GM19193 (cell line): ENCODE results near the gene SERPINA1.

ENCODE experiments used
- POLR2A ChIP-seq: IDR thresholded peaks from 4 replicates; pipeline ENCODE4 v1.6.1; 2011; ENCODE audit not compliant: insufficient read depth, insufficient read length; ENCODE audit errors: extremely low read depth

SERPINA1 gene

DNA sequence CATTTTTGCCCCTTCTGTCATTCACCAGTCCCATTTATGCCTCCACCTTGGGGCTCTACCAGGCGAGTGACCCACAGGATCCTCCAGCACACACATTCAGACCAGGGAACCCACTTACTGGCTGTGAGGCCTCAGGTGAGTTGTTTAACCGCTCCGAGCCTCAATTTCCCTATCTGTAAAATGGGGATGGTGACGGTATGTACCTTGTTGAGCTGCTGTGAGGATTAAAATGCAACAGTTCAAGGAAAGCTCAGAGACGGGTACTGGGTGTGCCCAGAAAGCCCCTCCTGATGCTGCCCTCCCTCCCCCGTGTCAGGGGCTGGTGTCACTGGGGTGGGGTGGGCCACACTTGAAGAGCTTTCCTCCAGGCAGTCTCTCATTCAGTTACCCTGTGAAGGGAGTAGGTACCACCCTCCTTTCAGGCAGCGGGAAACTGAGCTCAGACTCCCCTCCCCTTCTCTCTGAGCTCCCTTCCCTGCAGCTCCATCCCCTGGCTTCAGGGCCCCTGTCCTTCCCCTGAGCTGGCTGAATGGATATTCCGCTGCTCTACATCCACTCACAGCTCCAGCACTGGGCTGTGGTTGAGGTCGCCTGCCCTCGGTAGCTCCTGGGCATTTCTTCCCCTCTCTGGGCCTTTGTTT lies 1.4 kb upstream of the SERPINA1 start:
- no peak for TF ChIP-seq POLR2A

DNA sequence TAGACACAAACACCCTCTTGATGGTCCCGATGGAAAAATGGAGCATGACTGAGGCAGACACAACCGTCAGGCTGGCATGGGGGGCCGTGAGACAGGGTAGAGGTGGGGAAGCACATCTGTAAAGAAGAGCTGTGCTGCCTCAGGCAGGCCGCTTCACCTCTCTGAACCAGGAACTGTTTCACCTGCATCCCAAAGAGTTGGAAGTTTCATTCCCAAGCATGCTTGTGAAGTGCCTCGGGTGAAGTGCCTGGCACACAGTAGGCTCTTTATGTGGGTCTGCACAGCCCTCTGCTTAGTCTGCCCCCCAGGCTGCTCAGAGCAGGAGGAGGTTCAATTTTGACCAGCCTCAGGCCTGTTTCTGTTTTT lies 685 bp upstream of the SERPINA1 start:
- TF ChIP-seq POLR2A = no peak

DNA sequence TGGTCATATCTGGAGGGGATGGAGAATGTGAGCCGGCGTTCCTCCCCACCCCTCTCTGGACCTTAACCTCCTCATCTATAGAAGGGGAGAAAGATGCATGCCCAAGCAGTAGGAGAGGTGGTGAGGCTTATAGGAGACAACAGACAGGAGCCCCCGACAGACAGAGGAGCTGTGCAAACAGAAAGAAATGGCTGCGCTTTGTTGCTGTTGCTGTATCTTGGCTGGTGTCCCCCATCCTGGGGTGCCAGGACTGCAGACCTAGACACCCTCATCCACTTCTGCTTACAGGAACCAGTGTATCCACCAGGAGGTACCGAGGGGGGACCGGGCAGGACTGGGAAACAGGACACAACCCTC lies 397 bp downstream of the SERPINA1 start:
- no peak for TF ChIP-seq POLR2A

DNA sequence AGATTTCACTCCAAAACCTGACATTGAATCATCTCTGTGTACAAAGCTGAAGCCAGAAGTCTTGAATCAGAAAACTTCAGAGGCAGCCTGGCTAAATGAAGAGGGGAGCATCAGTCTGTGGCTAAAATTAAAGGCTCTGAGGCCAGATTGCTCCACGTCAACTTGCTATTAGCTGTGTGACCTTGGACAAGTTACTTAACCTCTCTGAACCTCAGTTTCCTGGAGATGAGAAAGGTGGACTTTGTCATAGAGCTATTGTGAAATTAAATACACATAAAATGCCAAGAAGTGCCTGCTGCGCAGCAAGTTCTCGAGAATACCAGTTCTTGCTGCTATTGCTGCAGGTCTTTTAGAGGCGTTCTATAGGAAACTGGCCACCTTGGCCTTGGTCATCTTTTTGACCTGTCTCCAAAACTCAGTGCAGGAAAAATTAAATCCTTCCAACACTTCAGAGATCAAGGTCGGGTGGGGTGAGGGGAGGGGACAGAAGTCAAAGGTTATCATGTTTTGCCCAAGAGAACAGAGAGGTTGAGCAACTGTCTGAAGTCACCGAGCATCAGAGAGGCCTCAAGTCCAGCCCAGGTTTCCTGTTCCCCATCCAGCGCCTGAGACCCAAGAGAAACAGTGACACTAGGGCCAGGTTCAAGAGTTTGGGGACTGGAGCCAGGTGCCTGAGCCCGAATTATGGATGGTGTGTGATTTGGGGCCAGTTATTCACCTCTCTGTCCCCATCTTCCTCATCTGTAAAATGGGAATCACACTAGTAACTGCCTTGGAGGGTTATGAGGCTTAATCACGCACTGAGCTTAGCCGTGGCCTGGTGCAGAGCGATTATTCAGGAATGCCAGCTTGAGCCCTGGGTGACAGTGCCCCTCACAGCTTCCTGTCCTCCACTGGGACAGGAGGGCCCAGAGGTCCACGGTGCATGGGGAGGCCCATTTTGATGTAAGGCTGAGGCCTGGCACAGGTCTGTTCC lies 1.1 kb downstream of the SERPINA1 start:
- TF ChIP-seq POLR2A = no peak

DNA sequence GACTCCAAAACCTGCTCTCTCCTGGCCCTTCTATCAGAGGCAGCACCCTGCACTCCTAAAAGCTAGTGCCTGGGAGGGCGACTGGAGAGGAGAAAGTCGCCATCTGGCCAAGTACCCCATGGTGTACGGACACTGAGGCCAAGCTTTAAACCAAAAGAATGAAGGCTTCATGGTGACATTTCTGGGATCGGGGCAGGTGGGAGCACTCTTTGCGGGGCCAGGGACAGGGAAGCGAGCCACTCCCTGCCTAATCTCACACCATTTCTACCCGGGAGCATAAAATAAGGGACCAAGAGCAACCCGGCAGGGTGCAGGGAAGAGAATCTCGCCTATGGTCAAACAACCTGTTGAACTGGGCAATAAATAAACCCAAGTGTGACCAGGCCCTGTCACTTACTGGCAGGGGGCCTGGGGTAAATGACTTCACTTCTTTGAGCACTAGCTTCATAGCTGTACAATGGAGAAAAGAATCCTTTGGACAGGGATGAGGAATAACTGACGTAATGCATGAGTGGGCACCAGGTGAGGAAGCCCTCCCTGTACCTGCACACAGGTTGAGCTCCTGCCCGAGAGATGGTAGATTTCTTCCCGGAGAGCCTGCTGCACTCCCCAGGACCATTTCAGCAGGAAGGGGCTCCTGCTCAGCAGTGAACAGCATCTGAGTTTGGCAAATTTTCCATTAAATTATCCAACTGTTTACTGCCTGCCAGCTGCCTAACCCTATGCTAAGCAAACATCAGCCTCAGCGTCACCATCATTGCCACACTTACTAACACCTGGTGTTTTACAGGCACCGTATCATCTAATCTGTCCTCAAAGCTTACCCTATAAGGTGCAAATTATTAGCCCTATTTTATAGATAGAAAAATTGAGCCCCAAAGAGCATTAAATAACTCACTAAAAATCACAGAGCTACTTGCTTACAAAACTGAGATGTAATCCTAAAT lies 2.0 kb downstream of the SERPINA1 start:
- no peak for TF ChIP-seq POLR2A

DNA sequence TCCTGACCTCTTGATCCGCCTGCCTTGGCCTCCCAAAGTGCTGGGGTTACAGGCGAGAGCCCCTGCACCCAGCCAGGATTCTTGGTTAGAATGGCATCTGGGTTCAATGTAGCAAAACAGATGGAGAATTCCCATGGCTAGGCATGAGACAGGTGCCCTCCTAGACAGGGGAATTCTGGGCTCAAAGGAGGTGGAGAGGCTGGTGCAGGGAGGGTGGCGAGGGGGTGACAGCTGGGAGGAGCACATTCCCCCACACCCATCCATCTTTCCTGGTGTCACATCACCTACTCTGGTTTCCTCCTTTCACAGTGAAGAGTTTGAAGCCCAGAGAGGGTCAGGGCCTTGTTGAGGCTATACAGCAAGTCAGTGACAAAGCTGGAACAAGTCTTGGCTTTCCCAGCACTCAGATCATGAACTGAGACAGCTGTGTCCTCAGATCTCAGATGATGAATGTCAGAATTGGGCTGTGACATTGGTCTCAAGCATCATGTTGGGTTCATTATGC lies 2.8 kb downstream of the SERPINA1 start:
- no peak for TF ChIP-seq POLR2A

DNA sequence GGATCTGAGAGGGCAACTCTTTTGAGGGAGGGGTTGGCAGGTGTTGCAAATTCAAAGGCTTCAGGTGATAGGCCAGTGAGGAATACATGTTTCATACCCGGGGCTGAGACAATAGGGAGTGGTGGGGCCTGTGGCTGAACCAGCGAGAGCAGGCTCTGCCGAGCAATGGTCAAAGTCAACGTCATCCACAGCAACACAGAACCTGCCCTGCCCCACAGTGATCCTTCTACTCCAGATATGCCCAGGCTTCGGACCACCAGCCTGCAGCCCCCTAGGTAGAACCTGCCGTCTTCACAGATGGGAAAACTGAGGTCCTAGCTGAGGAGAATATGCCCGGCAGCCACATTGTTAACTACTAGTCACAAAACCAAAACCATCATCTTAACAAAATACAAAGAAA lies 4.1 kb downstream of the SERPINA1 start:
- TF ChIP-seq POLR2A = no peak

DNA sequence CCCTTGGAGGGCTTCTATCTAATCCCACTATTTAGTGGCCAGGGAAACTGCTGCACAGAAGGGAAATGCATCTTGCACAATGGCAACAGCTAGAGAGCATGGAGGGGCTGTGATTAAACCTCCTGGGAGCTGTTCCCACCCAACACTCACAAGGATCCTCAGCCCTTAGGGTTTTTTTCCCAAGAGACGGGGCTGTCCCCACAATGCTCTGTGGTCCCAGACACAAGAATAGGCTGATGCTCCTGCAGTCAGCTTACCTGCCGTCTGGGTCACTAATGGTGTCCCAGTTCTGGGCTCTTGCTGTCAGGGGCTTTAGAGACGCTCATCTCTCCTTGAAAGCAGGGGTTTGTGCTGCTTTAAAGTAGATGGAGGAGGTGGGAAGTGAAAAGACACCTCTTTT lies 4.6 kb downstream of the SERPINA1 start:
- no peak for TF ChIP-seq POLR2A

DNA sequence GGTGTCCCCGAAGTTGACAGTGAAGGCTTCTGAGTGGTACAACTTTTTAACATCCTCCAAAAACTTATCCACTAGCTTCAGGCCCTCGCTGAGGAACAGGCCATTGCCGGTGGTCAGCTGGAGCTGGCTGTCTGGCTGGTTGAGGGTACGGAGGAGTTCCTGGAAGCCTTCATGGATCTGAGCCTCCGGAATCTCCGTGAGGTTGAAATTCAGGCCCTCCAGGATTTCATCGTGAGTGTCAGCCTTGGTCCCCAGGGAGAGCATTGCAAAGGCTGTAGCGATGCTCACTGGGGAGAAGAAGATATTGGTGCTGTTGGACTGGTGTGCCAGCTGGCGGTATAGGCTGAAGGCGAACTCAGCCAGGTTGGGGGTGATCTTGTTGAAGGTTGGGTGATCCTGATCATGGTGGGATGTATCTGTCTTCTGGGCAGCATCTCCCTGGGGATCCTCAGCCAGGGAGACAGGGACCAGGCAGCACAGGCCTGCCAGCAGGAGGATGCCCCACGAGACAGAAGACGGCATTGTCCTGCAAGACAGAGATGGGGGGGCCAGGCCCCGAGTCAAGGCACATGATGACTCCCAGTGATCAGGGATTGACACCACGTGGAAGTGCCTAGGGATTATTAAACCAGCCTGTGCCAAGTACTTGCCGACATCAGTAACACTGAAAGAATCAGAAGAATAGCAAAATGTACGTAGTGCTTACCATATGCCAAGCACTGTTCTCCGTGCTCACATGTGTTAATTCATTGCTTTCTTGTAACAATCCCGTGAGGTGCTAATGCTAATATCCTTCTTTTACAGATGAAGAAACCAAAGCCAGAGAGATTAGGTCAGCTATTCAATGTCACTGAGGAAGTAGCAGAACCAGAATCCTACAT lies 5.4 kb downstream of the SERPINA1 start:
- TF ChIP-seq POLR2A = no peak

DNA sequence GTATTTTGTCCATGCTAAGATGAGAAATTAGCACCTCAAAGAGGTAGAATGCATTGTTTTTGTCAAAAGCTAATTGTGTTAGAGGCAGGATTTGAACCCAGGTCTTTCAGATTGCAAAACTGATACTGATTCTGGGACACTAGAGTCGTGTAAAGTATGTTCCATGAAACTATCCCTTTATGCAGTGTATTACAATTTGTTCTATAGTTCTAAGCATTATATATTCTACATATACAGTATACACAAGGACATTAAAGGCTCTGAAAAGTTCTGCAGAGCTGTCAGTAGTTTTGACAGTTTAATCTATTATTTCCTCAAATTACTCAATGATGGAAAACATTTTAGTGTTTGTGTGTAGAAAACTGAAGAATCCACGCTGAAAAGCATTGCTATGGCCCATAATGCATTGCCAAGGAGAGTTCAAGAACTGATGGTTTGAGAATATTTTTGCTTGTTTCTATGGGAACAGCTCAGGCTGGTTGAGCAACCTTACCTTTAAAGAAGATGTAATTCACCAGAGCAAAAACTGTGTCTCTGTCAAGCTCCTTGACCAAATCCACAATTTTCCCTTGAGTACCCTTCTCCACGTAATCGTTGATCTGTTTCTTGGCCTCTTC lies 6.2 kb downstream of the SERPINA1 start:
- no peak for TF ChIP-seq POLR2A

DNA sequence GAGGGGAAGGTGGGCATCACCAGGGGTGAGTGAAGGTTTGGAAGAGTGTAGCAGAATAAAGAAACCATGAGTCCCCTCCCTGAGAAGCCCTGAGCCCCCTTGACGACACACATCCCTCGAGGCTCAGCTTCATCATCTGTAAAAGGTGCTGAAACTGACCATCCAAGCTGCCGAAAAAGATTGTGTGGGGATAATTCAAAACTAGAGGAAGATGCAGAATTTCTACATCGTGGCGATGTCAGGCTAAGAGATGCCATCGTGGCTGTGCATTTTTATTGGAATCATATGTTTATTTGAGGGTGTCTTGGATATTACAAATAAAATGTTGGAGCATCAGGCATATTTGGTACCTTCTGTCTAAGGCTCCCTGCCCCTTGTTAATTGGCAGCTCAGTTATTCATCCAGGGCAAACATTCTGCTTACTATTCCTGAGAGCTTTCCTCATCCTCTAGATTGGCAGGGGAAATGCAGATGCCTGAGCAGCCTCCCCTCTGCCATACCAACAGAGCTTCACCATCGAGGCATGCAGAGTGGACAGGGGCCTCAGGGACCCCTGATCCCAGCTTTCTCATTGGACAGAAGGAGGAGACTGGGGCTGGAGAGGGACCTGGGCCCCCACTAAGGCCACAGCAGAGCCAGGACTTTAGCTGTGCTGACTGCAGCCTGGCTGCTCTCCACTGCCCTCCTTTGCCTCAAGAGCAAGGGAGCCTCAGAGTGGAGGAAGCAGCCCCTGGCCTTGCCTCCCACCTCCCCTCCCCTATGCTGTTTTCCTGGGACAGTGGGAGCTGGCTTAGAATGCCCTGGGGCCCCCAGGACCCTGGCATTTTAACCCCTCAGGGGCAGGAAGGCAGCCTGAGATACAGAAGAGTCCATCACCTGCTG lies 7.0 kb downstream of the SERPINA1 start:
- no peak for TF ChIP-seq POLR2A
